ENCODE data around the gene BASP1. TPM values are rescaled to one million over a fixed set of nuclear protein-coding genes. Genes with fewer than 3 reads are reported as not detected.

The BASP1 gene
- total RNA-seq, 1 donor from 2014 or later, result 69.1 TPM

GRCh38 chr5:17275289-17276158, 58.1 kb downstream of the BASP1 start:
- H3K36me3 ChIP-seq, result peaks cover 8 to 17% of the 10 kb centered on the region in 2 donors
- no peaks in the 10 kb centered on the region for H3K9me3 ChIP-seq
- no peaks in the 10 kb centered on the region for H3K27me3 ChIP-seq
- H3K4me3 ChIP-seq, result no peak overlapping the region
- no peaks in the 10 kb centered on the region for H3K4me1 ChIP-seq
- intact Hi-C loops (cut with DNase I), result no loop called here
- TF ChIP-seq CTCF (IDR thresholded peaks at IDR 0.05), result no peak
- no peak overlapping the region for H3K27ac ChIP-seq
- no peak for DNase-seq (ENCODE audit: low spot score in 2 of 2)

GRCh38 chr5:17276445-17276844, 59.0 kb downstream of the BASP1 start:
- intact Hi-C loops (cut with DNase I), result no loop called here
- H3K4me1 ChIP-seq, result no peaks in the 10 kb centered on the region
- DNase-seq (ENCODE audit: low spot score in 2 of 2), result no peak
- no peak overlapping the region for H3K27ac ChIP-seq
- no peak for TF ChIP-seq CTCF (IDR thresholded peaks at IDR 0.05)
- no peak overlapping the region for H3K4me3 ChIP-seq
- no peaks in the 10 kb centered on the region for H3K27me3 ChIP-seq
- H3K36me3 ChIP-seq, result peaks cover 8 to 17% of the 10 kb centered on the region in 2 donors
- no peaks in the 10 kb centered on the region for H3K9me3 ChIP-seq

GRCh38 chr5:17277907-17278306, 60.5 kb downstream of the BASP1 start:
- TF ChIP-seq CTCF (IDR thresholded peaks at IDR 0.05), result no peak
- no peak overlapping the region for H3K4me3 ChIP-seq
- no peaks in the 10 kb centered on the region for H3K4me1 ChIP-seq
- intact Hi-C loops (cut with DNase I), result no loop called here
- no peaks in the 10 kb centered on the region for H3K27me3 ChIP-seq
- no peak for DNase-seq (ENCODE audit: low spot score in 2 of 2)
- H3K36me3 ChIP-seq, result peaks cover 8 to 17% of the 10 kb centered on the region in 2 donors
- H3K27ac ChIP-seq, result no peak overlapping the region
- H3K9me3 ChIP-seq, result no peaks in the 10 kb centered on the region

GRCh38 chr5:17278931-17279330, 61.5 kb downstream of the BASP1 start:
- H3K4me1 ChIP-seq, result no peaks in the 10 kb centered on the region
- no peak for DNase-seq (ENCODE audit: low spot score in 2 of 2)
- no peak overlapping the region for H3K27ac ChIP-seq
- peaks cover 8 to 17% of the 10 kb centered on the region in 2 donors for H3K36me3 ChIP-seq
- intact Hi-C loops (cut with DNase I), result no loop called here
- no peak overlapping the region for H3K4me3 ChIP-seq
- TF ChIP-seq CTCF (IDR thresholded peaks at IDR 0.05), result no peak
- H3K9me3 ChIP-seq, result no peaks in the 10 kb centered on the region
- H3K27me3 ChIP-seq, result no peaks in the 10 kb centered on the region

GRCh38 chr5:17279487-17279886, 62.1 kb downstream of the BASP1 start:
- no peak overlapping the region for H3K4me3 ChIP-seq
- H3K27me3 ChIP-seq, result no peaks in the 10 kb centered on the region
- TF ChIP-seq CTCF (IDR thresholded peaks at IDR 0.05), result no peak
- no peaks in the 10 kb centered on the region for H3K9me3 ChIP-seq
- H3K4me1 ChIP-seq, result no peaks in the 10 kb centered on the region
- no peak overlapping the region for H3K27ac ChIP-seq
- intact Hi-C loops (cut with DNase I), result no loop called here
- no peak for DNase-seq (ENCODE audit: low spot score in 2 of 2)
- peaks cover 8 to 17% of the 10 kb centered on the region in 2 donors for H3K36me3 ChIP-seq

All from ascending aorta (tissue), 2 donors.